HG03066 (cell line): ENCODE data around the gene PARP8.
"Not testable (repeated sequence)": the region's sequence is repeated elsewhere in the genome, so short reads cannot be mapped to it uniquely, and the experiment has no call there.

Source experiments
- ATAC-seq: cut with Tn5 transposase; IDR thresholded peaks from one replicate; pipeline ENCODE4 v1.9.1; 2021; ENCODE audit warnings: low read depth; ENCODE audit not compliant: unreplicated experiment

PARP8 gene

DNA sequence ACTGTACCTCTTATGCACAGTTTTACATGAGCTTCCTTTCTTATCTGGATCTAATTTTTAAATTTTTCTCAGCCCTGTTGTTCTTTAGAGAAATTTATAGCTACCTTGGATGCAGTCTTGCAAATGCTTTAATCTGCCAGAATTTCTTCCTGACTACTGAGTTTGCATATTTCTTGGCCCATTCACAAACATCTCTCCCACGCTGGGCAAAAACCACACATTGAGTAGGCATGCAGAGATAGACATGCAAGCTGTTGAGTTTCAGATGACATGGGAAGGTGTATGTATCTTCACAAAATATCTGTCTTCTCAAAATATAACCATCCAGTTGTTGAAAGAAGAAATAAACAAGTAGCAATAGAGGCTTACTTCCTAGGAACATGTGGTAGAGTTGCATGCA lies 101.2 kb downstream of the PARP8 start:
- ATAC-seq: no peak

DNA sequence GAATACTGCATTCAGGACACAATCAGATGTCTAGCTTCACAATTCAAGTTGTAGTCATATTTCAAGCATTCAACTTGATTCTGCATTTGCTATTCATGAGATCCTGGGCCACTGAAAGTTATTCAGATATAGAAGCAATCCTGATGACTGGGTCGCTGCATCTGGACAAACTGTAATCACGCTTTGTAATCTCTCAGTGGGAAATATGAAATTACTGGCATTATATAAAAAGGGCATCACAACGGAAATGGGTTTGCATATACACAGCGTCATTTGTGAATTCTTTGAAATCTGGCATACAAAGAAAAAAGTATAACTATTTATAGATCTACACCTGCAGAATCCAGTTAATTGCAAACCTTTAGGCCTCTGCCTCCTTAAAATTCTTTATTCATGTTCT lies 102.2 kb downstream of the PARP8 start:
- no peak for ATAC-seq

DNA sequence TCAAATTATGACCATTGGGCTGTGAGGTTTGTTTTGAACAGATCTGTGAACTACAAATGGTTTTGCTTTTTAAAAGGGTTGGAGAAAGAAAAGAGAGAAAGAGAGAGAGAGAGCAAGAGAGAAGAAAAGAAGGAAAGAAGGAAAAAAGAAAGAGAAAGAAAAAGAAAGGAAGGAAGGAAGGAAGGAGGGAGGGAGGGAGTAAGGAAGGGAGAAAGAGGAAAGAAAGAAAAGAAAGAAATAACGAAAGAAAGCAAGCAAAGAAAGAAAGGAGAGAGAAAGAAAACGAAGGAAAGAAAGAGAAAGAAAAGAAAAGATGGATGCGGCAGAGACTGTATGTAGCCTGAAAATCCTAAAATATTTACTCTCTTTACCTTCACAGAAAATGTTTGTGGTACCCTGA lies 104.0 kb downstream of the PARP8 start:
- no peak for ATAC-seq

DNA sequence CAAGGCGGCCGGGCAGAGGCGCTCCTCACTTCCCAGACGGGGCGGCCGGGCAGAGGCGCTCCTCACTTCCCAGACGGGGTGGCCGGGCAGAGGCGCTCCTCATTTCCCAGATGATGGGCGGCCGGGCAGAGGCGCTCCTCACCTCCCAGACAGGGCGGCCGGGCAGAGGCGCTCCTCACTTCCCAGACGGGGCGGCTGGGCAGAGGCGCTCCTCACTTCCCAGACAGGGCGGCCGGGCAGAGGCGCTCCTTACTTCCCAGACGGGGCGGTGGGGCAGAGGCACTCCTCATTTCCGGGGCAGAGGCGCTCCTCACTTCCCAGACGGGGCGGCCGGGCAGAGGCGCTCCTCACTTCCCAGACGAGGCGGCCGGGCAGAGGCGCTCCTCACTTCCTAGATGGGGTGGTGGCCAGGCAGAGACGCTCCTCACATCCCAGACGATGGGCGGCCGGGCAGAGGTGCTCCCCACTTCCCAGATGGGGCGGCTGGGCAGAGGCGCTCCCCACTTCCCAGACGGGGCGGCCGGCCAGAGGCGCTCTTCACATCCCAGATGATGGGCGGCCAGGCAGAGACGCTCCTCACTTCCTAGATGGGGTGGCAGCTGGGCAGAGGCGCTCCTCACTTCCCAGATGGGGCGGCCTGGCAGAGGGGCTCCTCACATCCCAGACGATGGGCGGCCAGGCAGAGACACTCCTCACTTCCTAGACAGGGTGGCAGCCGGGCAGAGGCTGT lies 108.2 kb downstream of the PARP8 start:
- not testable (repeated sequence) for ATAC-seq

- ATAC-seq: no peak
Observed at GRCh38 chr5:50786073-50786472, 119.6 kb downstream of the PARP8 start.

DNA sequence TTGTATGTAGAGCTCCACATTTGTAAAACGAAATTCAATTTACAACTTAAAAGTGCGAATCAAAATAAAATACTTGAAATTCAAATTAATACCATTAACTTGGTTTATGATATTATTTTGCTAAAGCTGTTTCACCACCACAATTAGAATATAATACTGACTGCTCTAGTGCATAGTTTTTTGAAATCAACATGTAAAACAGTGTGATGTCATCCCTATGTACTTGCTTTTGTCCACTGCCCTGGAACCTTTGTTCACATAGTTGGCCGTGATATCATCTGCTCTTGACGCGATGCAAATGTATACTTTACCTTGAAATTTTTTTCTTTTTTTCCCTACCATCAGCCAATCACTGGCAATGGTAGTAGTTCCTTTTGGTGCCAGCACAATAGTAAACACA lies 125.4 kb downstream of the PARP8 start:
- no peak for ATAC-seq

- ATAC-seq: no peak
Observed at GRCh38 chr5:50792843-50793242, 126.4 kb downstream of the PARP8 start.

DNA sequence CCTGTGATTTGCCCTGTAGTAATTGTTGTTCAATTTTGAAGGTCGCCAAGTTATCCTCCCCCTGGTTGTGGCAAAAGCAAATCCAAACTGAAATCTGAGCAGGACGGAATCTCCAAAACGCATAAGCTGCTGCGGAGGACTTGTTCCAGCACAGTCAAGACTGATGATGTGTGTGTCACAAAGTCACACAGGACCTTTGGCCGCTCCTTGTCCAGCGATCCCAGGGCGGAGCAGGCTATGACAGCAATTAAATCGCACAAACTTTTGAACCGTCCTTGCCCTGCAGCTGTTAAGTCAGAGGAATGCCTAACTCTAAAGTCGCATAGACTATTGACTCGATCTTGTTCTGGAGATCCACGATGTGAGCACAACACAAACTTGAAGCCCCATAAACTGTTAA lies 128.4 kb downstream of the PARP8 start:
- ATAC-seq: no peak

- no peak for ATAC-seq
Observed at GRCh38 chr5:50798002-50798401, 131.6 kb downstream of the PARP8 start.

DNA sequence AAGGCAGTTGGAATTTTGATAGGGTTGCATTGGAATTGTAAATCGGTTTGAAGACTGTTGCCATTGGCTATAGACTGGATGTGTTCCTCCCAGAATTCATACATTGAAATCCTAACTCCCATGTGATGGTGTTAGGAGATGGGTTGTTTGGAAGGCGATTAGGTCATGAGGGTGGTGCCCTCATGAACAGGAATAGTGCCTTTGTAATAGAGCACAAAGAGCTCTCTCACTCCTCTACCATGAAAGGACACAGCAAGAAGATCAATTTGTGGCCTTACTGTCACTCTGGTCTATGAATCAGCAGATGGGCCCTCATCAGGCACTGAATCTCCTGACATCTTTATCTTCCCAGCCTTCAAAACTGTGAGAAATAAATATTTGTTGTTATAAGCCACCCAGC lies 133.2 kb downstream of the PARP8 start:
- no peak for ATAC-seq

DNA sequence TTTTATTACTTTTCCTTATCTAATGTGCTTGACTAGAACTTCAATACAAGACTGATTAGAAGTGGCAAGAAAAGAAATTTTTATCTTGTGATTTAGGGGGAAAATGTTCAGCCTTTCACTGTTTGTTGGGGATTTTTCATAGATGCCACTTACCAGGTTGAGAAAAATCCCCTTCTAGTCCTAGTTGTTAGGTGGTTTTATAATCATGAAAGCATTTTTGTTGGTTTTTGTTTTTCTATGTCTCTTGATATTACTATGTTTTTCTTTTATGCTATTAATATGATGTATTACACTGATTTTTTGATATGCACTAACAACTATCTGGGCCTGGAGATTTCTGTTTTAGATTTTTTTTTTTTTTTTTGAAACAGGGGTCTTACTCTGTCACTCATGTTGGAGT lies 134.0 kb downstream of the PARP8 start:
- ATAC-seq: no peak

GRCh38 chr5:50807661-50808060 lies 141.2 kb downstream of the PARP8 start:
- ATAC-seq: no peak

DNA sequence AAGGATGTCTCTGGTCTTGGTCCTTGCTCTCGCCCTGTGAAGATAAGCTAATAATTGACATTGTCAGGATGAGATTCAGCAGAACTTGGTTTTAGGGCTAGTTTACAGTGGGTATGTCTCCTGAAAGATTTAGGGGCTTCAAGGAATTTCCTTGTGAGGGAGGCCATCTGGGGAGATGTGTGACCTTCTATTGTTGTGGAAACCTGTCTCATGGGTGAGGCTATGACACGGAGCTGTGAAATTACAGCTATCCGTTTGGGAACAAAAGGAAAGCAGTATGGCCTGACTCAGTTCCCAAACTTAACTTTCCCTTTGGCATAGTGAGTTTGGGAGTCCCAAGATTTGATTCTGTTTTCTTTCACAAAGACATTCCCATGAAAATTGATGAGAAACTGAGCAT lies 142.0 kb downstream of the PARP8 start:
- ATAC-seq: no peak

GRCh38 chr5:50811746-50812145 lies 145.3 kb downstream of the PARP8 start:
- not testable (repeated sequence) for ATAC-seq

- no peak for ATAC-seq
Observed at GRCh38 chr5:50813691-50814090, 147.3 kb downstream of the PARP8 start.

- no peak for ATAC-seq
Observed at GRCh38 chr5:50814556-50814955, 148.1 kb downstream of the PARP8 start.

DNA sequence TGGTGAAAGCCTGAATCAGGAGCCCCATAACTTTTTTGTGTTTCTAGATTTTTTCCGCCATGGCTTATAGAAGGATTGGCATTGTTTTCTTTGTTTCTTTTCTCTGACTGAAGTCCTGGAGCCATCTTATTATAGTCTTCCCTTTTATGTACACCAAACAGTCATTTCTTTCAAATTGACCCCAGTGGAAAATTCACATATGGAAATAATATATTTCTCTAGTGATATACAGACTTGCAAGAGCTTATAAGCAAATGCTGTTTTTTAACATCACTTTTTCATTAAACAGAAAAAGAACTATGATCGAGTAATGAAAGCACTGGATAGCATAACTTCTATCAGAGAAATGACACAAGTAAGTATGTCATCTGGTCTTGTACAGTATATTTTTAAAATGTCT lies 155.6 kb downstream of the PARP8 start:
- no peak for ATAC-seq

- ATAC-seq: no peak
Observed at GRCh38 chr5:50822761-50823160, 156.3 kb downstream of the PARP8 start.

DNA sequence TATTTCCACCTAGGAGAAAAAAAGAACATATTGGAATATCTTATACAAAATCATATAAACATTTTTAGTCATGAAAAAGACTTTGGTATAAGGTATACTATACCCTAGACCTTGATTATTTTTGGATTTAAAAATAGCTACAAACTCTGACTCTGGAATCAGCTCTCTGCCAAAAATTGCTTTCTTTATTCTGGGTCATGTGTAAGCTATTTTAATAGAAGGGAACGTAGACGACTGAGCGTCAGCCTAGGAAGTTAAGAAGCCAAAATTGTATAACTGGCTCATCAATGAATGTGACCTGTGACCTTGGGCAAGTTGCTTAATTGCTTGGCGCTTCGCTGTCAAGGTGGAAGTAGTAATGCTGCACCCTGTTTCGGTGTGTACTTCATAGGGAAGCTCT lies 157.1 kb downstream of the PARP8 start:
- ATAC-seq: no peak

GRCh38 chr5:50824109-50824508 lies 157.7 kb downstream of the PARP8 start:
- ATAC-seq: no peak

- ATAC-seq: no peak
Observed at GRCh38 chr5:50827516-50828247, 161.2 kb downstream of the PARP8 start.

GRCh38 chr5:50829023-50829422 lies 162.6 kb downstream of the PARP8 start:
- no peak for ATAC-seq
